ENCODE data around the gene DDI1.

DNA sequence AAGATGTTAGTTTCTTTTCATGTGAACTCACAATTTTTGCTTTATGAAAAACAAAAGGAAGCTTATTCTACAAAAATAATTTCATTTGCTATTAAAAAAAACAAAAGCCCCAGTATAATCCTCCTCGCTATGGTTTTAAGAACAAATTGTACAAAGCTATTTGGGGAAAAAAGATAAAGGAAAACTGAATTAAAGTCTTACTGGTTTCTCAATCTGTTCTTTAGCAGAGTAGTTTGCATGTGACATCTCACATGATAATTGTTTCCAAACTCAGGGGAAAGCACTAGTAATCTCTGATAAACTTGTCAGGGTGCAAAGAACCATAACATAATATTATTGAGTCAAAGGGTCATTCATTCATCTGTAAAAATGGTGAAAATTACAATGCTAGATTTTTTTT is 2.9 kb upstream of the DDI1 start:
- TF ChIP-seq, protein P1, sequence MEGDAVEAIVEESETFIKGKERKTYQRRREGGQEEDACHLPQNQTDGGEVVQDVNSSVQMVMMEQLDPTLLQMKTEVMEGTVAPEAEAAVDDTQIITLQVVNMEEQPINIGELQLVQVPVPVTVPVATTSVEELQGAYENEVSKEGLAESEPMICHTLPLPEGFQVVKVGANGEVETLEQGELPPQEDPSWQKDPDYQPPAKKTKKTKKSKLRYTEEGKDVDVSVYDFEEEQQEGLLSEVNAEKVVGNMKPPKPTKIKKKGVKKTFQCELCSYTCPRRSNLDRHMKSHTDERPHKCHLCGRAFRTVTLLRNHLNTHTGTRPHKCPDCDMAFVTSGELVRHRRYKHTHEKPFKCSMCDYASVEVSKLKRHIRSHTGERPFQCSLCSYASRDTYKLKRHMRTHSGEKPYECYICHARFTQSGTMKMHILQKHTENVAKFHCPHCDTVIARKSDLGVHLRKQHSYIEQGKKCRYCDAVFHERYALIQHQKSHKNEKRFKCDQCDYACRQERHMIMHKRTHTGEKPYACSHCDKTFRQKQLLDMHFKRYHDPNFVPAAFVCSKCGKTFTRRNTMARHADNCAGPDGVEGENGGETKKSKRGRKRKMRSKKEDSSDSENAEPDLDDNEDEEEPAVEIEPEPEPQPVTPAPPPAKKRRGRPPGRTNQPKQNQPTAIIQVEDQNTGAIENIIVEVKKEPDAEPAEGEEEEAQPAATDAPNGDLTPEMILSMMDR (conservative IDR thresholded peaks at IDR 0.05; ENCODE audit: low read depth in 2 of 2), result no peak
- TF ChIP-seq, protein P2, sequence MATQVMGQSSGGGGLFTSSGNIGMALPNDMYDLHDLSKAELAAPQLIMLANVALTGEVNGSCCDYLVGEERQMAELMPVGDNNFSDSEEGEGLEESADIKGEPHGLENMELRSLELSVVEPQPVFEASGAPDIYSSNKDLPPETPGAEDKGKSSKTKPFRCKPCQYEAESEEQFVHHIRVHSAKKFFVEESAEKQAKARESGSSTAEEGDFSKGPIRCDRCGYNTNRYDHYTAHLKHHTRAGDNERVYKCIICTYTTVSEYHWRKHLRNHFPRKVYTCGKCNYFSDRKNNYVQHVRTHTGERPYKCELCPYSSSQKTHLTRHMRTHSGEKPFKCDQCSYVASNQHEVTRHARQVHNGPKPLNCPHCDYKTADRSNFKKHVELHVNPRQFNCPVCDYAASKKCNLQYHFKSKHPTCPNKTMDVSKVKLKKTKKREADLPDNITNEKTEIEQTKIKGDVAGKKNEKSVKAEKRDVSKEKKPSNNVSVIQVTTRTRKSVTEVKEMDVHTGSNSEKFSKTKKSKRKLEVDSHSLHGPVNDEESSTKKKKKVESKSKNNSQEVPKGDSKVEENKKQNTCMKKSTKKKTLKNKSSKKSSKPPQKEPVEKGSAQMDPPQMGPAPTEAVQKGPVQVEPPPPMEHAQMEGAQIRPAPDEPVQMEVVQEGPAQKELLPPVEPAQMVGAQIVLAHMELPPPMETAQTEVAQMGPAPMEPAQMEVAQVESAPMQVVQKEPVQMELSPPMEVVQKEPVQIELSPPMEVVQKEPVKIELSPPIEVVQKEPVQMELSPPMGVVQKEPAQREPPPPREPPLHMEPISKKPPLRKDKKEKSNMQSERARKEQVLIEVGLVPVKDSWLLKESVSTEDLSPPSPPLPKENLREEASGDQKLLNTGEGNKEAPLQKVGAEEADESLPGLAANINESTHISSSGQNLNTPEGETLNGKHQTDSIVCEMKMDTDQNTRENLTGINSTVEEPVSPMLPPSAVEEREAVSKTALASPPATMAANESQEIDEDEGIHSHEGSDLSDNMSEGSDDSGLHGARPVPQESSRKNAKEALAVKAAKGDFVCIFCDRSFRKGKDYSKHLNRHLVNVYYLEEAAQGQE (IDR thresholded peaks at IDR 0.05; ENCODE audit: unreplicated experiment), result no peak
- TF ChIP-seq EZH2 (IDR thresholded peaks at IDR 0.05; ENCODE audit: low read depth, unreplicated experiment) (no peak), JUNB (IDR thresholded peaks at IDR 0.05; ENCODE audit: unreplicated experiment) (no peak)

All from GM23338 (cell line).